Measurements from ENCODE around the gene TLR6.
"Not testable (repeated sequence)": the region's sequence is repeated elsewhere in the genome, so short reads cannot be mapped to it uniquely, and the experiment has no call there.

Gene TLR6

GRCh38 chr4:38822748-38823303, 33.8 kb downstream of the TLR6 start:
- DNase-seq (ENCODE audit: low spot score): no peak

GRCh38 chr4:38821739-38822138, 34.9 kb downstream of the TLR6 start:
- DNase-seq (ENCODE audit: low spot score): no peak

- no peak for DNase-seq (ENCODE audit: low spot score)
Measured at GRCh38 chr4:38820329-38821061, 36.1 kb downstream of the TLR6 start.

GRCh38 chr4:38819569-38819968, 37.0 kb downstream of the TLR6 start:
- DNase-seq (ENCODE audit: low spot score): no peak

- DNase-seq (ENCODE audit: low spot score): no peak
Measured at GRCh38 chr4:38818441-38818976, 38.1 kb downstream of the TLR6 start.

GRCh38 chr4:38815885-38816782, 40.5 kb downstream of the TLR6 start:
- no peak for DNase-seq (ENCODE audit: low spot score)

GRCh38 chr4:38814386-38814785, 42.2 kb downstream of the TLR6 start:
- DNase-seq (ENCODE audit: low spot score): no peak

GRCh38 chr4:38811297-38811696, 45.3 kb downstream of the TLR6 start:
- DNase-seq (ENCODE audit: low spot score): no peak

- DNase-seq (ENCODE audit: low spot score): not testable (repeated sequence)
Measured at GRCh38 chr4:38807462-38807861, 49.2 kb downstream of the TLR6 start.

- DNase-seq (ENCODE audit: low spot score): not testable (repeated sequence)
Measured at GRCh38 chr4:38806251-38806650, 50.4 kb downstream of the TLR6 start.

- DNase-seq (ENCODE audit: low spot score): peak; percentile 12
Measured at GRCh38 chr4:38805530-38806145, 51.0 kb downstream of the TLR6 start.

- peak; percentile 63 for DNase-seq (ENCODE audit: low spot score)
Measured at GRCh38 chr4:38804654-38805295, 51.8 kb downstream of the TLR6 start, which contains the start of gene TLR1. Gene TLR1 (minus strand): TSS chr4:38804791. CDS start chr4:38798831, 5,960 bp downstream.

GRCh38 chr4:38803833-38804653, 52.6 kb downstream of the TLR6 start:
- DNase-seq (ENCODE audit: low spot score): peak; percentile 36

GRCh38 chr4:38802561-38803355, 53.9 kb downstream of the TLR6 start:
- DNase-seq (ENCODE audit: low spot score): no peak

GRCh38 chr4:38800961-38801450, 55.6 kb downstream of the TLR6 start:
- no peak for DNase-seq (ENCODE audit: low spot score)

GRCh38 chr4:38800366-38800765, 56.3 kb downstream of the TLR6 start:
- DNase-seq (ENCODE audit: low spot score): no peak

- DNase-seq (ENCODE audit: low spot score): no peak
Measured at GRCh38 chr4:38795087-38795486, 61.5 kb downstream of the TLR6 start.

- no peak for DNase-seq (ENCODE audit: low spot score)
Measured at GRCh38 chr4:38794051-38794450, 62.6 kb downstream of the TLR6 start.

GRCh38 chr4:38791010-38791409, 65.6 kb downstream of the TLR6 start:
- no peak for DNase-seq (ENCODE audit: low spot score)

- no peak for DNase-seq (ENCODE audit: low spot score)
Measured at GRCh38 chr4:38788317-38788716, 68.3 kb downstream of the TLR6 start.

All from CD4-positive, alpha-beta T cell treated with Interleukin-6 at 100 ng/mL for 8 hours (primary cell).